CD4-positive, alpha-beta T cell treated with Interleukin-10 for 1 hour (primary cell): Measurements from ENCODE around the gene CPLX1.
"Not testable (repeated sequence)": the region's sequence is repeated elsewhere in the genome, so short reads cannot be mapped to it uniquely, and the experiment has no call there.

Source experiments
- DNase-seq: peaks from one replicate; pipeline ENCODE4 v3.0.0-alpha.2; 2020

CPLX1 gene

DNA sequence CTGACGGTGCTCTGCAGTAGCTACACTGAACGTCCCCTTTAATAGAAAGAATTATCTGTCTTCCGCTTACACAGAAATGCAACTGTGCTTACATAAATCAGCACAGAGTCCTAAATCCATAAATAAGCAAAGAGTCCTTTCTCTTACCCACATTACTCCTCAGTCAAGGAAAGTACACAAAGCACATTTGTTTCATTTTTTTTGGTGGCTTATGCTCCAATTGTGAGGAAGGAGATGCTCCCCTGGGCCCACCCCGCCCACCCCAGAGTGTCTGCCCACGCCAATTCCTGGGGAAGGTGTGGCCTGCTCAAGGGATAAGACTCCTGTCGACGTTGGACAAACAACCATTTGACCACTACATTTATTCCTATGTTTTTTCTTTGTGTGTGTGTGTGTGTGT lies 53.8 kb downstream of the CPLX1 start:
- DNase-seq = no peak

DNA sequence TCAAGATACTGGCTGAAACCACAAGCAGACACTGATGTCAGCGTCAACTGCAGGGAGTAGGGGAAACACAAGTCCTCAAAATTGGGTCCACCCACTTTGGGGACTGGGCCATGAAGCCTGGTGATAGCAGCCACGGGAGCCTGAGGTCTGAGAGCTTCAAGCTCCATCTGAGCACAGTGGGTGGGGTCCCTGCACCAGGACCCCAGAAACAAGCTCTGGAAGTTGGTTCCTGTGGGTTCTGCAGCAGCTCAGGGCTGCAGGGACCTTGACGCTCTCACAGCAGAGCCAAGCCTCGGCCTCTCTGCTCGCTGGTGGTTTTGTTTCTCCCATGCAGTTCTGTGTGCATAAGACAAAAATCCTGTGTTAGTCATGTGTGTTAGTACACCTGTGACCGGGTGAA lies 54.5 kb downstream of the CPLX1 start:
- DNase-seq = no peak

DNA sequence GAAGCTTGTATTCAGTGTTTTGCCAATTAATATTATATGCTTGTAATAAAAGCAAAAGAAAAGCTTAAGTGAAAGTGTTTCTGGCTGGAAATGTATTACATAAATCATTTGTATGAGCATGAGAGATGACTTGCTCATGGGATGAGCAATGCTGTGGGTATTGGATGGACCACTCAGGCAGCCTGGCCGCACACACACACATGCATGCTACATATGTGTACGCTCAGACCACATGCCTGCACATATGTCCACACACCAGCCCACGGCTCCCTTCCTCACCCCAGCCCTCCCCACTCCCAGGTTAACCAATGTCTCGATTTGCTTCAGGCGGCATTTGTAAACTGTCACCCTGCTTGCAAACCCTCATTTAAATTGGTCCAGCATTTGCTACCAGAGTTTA lies 55.9 kb downstream of the CPLX1 start:
- DNase-seq = no peak

DNA sequence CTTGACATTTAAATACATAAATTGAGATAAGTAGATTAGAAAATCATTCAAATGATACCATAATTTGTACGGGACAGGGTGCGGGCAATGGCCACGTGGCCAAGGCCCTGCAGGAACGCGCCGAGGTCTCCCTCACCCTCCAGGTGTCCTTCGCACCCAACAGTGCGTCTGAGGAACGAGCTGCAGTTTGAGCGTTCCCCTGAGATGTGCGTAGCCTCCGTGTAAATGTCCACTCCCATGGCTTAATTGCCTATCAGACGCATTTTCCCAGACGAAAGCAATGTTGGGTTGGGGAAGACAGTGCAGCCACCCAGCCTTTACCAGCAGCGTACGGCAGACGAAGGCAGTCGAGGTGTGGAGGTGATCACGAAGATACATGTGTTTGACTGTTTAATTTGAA lies 56.4 kb downstream of the CPLX1 start:
- no peak for DNase-seq

DNA sequence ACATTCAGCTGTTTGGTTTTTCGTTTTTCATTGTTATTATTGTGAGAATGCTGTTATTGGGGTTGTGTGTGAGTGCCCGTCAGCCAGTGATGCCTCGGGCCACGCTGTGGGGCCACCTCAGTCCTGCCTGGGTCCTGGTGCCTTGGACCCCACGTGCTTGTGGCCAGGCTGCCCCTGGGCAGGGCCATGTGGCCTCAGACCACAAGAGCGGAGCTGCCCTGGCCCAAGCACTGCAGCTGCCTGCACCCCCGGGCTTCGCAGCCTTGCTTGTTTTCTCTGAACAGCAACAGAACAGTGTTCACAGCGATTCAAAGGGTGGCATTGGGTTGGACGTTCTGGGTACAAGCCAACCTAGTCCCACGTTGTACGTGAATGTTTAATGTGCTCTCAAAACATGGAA lies 56.9 kb downstream of the CPLX1 start:
- DNase-seq = no peak

DNA sequence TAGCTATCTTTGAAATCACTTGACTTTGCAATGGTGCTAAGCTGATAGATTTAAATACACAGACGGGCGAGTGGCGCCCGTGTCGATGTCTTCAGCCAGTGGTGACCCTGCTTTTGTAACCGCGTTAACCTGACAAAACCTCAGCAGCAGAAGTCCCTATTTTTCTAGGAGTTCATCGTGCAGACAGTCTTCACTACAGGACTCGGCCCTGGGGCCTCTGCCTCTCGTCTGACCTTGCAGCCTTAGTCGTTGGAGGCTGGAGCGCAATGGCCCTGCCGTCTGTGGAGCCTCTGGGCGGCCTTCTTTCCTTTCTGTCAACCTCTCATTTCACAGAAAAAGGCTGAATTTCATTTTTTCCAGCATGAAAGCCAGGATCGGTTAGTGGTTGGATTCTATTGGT lies 57.9 kb downstream of the CPLX1 start:
- no peak for DNase-seq

DNA sequence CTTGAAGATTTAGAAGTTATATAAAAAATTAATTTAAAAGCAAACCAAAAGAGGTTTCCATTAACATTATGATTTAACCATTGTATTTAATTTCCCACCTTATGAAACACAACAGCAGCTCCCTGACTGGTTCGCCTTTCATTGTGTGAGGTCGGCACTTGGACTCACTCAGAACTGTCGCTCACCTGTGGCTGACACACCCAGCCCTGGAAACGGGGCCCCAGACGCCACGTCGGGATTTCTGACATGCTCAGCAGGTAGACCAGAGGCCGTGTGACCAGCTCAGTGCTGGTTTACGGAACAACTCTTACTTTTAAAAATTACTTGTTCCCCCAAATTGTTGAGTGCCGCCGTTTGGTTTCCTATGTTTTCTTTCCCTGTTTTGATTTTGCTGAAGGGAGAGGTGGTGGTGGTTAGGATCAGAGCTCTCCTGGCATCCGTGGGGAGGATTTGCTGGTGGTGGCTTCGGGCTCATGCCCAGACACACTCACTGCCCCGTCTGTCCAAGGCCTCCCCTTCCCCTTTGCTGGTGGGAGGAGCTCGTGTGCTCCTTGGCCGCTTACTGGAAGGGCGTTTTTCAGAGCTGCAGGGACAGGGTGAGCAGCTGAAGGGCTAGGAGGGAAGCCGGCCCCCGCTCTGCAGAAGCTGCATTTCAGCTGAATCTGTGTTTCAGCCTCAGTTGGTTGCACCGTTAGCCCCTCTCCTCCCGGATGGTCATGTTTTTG lies 59.2 kb downstream of the CPLX1 start:
- no peak for DNase-seq

DNA sequence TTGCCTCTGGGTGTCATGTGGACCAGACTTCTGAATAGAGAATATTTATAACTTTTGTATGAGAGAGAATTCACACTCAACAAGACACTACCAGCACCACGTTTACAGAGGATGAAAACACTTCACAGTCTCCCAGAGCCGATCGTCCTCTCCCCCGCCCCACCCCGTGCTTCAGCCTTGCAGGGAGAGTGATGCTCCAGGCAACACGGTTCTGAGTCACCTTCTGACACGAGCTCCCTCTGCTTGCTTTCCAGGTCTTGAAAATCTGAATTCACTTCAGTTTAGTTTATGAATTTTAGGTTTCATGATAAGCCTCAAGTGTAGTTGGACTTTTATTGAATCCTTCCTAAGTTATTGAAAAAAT lies 59.8 kb downstream of the CPLX1 start:
- DNase-seq = no peak

DNA sequence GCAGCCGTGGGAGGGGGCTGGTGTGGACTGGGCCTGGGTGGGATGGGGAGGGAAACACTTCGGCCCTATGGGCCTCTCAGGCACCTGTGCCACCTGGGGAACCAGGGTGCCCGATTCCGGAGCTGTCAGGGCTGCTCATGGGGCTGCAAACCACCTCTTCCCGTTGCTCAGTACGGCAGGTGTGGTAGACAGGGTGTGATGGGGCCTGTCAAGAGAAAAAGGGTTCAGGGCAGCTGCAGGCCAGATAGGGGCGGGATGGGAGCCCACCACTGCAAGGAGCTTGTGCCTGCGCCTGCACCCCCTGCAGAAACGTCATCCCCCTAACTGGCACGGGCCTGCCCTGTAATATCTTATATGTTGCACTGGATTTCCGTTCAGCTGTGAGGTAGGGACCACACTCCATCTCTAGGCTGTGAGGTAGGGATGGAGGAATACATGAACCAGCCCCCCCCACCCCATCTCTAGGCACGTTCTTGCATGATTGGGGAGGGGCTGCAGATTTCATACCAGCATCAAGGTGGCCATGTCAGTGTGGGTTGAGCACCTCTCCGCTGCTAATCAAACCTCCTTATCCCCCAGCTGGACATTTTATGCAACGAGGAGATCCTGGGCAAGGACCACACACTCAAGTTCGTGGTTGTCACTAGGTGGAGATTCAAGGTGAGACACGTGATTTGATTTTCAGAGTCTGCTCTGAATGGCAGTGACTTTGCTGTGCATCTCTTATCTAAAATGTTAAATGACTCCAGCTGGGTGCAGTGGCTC lies 61.3 kb downstream of the CPLX1 start:
- DNase-seq = no peak

DNA sequence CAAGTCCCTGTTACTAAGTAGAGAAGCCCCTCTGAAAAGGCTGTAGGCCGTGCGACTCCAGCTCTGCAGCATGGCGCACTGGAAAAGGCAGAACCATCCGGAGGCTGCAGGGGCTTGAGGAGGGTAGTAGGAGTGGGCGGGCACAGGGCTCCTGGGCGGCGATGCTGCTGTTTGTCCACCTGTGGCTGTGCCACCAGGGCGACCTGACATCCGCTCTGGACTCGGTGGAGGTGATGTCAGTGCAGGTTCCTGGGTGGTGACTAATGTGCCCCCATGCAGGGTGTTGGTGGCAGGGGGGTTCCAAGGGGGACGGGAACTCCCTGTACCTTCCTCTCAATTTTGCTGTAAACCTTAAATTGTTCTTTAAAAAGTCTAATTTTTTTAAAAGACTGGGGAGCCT lies 62.0 kb downstream of the CPLX1 start:
- no peak for DNase-seq

DNA sequence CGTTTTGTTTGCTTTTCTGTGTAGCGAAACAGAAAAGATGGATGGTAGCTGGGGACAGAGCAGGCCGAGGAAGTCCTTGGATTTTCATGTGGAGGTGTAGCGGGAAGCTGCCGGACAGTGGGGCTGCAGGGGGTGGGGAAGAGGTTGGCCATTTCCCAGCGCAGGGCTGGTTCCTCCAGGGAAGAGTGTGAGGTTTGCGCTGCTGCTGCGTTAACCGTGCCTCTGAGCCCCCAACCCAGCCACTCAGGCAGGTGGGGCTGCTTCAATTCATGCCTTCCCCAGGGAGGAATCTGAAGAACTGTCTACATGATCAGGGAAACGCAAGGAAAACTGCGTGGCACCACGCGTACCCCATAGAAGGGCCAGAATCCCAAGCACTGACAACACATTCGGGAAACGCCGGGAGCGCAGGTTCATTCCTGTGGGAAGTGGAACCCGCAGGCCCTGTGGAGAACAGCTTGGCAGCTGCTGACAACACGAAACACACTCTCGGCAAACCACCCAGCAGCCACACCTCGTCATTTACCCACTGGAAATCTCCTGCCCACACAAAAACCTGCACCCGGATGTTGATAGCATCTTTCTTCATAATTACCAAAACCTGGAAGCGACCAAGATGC lies 62.6 kb downstream of the CPLX1 start:
- no peak for DNase-seq

DNA sequence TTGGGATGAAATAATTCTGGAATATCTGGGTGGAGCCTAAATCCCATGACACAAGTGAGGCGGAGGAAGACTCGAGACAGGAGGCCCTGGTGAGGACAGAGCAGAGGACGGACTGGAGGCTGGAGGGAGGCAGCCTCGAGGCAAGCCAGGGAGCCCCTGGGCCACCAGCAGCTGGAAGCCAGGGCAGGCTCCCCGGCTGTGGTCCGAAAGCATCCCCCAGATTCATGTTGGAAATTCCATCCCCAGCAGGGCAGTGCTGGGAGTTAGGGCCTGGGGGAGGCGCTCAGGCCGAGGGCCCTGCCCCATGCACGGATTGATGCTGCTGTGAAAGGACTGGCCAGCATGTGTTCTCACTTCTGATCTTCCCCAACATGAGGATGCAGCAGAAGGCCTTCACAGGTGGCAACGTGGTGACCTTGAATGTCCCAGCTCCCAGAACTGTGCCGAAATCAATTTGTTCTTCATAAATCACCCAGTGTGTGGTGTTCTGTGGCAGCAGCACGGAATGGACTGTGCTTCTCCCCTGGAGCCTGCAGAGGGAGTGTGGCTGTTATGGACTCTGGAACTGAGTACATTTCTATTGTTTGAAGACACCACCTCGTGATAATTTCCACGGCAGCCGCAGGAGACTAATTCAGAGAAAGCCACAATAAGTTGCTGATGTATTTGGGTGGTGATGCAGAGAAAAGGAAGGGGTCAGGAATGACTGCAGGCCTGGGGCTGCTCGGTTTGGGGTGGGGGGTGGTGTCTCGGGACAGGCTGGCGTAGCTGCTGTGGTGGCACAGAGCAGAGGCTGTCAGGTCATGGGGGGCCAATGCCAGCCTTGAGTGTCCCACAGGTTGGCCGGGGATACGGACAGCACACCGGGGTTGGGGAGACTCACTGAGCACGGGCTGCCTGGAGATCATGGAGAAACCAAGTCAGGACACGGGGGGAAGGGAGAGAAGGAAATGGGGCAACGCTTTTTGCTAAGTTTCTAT lies 63.4 kb downstream of the CPLX1 start:
- no peak for DNase-seq

DNA sequence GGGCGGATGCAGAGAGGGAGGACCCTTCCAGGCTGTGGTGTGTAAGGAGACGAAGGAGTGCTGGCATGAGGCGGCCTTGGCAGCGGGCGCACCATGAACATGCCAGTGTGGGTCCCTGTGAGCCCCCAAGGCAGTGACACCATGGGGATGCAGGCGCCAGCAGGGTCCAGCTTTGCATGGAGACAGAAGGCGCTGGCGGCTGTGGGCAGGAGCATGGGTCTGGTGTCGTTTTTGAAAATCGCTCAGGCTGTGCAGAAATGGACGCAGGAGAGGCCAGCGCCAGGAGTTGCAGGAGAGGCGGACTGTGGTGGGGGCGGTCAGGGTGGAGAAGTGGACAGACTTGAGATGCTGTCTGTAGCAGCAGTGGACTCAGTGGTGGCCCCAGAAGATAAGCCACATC lies 64.2 kb downstream of the CPLX1 start:
- no peak for DNase-seq

DNA sequence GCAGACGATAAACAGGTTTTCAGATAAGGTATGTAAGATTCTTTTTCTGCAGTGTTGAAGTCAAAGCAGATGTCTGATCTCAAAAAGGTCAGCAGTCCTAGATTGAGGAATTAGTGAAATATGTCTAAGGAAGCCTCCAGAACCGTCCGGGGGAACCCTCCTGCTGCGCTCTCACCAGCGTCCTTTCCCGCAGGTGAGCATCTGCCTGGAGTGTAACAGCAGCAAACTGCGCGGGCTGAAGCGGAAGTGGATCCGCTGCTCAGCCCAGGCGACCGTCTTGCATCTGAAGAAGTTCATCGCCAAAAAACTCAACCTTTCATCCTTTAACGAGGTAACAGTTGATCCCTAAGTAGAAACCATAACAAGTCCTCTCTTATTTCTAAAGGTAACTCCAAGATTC lies 64.8 kb downstream of the CPLX1 start:
- no peak for DNase-seq

DNA sequence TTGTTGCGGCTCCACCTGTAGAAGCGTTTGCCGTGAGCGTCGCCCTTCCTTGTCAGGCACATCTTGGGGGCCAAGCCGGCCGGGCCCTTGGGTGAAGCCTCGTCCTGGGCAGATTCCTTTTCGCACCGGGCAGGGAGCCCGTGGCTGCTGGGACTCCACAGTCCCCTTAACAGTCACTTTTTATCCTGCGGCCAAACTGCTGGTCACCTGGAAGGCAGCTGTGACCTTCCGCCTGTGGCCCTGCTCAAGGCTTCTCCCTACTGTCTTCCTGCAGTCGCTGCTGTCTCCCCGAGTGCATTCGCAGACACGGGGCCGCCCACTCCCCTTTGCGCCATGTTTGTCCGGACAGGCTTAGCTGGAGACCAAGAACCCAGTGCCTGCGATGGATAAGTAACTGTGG lies 65.3 kb downstream of the CPLX1 start:
- DNase-seq = no peak

DNA sequence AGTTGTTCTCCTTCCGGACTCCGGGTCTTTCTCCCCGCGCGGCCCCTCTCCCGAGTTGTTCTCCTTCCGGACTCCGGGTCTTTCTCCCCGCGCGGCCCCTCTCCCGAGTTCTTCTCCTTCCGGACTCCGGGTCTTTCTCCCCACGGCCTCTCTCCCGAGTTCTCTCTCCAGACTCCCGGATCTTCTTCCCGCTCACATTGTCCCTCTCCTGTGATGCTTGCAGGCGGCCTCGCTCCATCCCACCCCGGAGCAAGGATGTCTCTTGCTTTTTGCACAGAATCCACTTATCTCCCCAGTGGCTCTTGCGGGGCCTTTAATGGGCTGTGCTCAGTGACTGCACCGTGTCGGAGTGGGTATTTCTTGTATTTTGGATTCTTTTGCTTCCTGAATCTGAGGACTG lies 66.1 kb downstream of the CPLX1 start:
- DNase-seq = not testable (repeated sequence)

DNA sequence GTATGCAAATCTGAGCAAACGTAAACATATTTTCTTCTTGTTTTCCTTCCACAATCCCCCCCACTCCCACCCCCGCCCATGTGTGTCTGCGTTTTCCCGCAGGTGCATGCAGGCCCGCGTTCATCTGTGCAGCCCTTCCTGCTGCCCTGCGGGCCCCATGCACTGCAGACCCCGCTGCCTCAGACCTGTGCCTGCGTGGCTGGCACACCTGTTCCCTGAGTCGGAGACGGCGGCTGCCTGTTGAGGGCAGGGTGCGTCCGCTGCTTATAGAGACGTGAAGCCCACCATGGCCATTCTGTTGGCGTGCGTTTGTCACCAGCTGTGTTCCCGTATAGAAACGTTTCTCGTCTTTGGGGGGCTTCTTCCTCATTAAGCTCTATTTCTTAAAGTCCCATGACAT lies 68.8 kb downstream of the CPLX1 start:
- DNase-seq = no peak

DNA sequence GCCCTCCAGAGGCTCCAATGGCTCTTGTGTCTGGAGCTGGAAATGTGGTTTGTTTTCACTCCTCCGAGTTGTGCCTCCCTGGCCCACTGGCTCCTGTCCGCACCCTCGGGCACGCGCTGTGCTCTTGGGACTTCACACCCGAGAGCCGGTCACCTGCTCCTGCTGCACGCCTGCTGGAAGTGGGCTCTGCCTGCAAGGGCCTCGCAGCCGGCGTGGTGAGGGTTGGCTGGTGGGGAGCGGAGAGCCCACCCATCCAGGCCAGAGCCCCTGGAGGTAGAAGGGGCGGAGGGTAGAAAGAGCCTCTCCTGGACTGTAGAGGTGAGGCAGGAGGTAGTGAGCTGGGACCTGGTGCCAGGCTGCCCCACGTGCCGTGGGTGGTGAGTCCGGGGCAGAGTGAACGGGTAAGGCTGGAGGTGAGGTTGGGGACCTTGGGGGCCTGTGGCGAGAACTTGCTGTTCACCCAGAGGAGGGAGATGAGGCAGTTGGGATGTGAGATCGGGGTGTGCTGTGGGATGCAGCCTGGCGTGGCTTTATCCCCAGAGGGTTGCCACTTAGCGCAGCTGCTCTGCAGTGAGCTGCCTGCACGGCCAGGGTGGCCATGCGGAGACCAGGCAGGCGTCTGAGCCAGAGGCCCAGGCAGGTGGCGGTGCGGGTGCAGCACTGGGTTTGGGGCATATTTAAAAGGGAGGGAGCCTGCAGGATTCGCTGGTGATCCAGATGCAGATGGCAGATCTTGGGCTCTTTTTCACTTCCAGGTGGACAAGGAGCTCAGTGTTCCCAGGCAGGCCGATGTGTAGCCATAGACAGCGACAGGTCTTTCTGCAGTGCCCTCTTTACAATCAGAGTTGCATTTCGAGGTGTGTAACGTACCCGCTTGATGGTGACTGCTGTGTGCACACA lies 71.5 kb downstream of the CPLX1 start:
- DNase-seq = no peak

DNA sequence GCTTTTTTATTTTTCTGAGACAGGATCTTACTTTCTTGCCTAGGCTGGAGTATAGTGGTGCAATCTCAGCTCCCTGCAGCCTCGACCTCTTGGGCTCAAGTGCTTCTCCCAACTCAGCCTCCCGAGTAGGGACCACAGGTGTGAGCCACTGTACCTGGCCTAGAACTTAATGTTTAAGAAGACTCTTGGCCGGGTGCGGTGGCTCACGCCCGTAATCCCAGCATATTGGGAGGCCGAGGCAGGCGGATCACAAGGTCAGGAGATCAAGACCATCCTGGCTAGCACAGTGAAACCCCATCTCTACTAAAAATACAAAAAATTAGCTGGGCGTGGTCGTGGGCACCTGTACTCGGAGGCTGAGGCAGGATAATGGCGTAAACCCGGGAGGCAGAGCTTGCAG lies 72.7 kb downstream of the CPLX1 start:
- not testable (repeated sequence) for DNase-seq

DNA sequence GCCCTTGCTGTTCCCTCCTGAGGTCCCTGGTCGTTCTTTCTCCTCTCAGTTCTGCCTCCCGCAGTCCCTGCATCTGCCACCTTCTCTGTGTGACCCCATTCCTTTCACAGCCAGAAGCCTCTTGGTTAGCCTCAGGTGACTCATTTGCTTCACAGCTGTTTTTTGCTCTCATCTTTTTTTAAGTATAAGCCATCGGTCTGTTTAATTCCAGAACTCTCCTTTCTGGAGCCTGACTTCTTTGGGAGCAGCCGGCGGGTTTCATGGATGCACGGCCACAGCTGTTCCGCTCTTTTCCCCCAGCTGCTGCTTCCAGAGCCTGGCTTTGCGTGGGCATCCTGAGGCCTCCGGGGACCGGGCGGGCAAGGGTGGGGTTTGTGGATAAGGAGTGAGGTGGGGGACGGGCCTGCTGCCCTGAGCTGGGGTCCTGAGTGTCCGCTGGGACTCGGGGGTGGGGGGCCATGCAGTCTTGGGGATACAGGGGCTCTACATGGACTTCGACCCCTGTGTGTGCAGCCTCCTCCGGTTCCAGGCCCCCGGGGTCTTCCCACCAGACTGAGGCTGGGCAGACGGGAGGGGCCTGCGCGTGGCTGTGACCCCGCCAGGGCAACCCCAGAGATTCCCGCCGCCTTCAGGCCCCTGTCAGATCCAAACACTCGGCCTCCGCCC lies 73.6 kb downstream of the CPLX1 start:
- no peak for DNase-seq

DNA sequence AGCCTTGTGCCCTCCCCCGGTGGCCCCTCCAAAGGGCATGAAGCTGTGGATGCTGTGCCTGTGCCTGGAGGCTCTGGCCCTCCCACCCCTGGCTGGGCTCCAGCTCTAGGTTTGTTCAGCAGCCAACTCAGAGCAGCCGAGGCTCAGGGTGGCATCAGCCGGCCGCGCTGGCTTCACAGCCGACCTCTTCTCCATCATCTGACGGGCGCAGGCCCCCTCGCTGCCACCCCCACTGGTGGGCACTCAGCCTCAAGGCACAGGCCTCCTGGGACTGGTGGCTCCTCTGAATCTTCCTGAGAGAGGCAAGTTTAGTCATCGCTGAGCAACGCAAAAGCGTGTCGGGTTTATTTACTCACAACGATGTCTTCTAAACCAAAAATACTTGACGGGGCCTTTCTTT lies 74.3 kb downstream of the CPLX1 start:
- DNase-seq = no peak
